Activated gamma-delta T cell (primary cell): ENCODE measurements around the gene NDUFAF5.
"Not testable (repeated sequence)": the region's sequence is repeated elsewhere in the genome, so short reads cannot be mapped to it uniquely, and the experiment has no call there.

Experiments
- DNase-seq: peaks from one replicate; lab custom pipeline; 2025; lab: John Stamatoyannopoulos, UW
- total RNA-seq, 2 donors: gene quantifications; one replicate each; lab custom pipeline; 2026; lab: John Stamatoyannopoulos, UW

Gene NDUFAF5, protein sequence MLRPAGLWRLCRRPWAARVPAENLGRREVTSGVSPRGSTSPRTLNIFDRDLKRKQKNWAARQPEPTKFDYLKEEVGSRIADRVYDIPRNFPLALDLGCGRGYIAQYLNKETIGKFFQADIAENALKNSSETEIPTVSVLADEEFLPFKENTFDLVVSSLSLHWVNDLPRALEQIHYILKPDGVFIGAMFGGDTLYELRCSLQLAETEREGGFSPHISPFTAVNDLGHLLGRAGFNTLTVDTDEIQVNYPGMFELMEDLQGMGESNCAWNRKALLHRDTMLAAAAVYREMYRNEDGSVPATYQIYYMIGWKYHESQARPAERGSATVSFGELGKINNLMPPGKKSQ
- total RNA-seq = 33.2 to 34.3 reads per million in 2 donors

DNA sequence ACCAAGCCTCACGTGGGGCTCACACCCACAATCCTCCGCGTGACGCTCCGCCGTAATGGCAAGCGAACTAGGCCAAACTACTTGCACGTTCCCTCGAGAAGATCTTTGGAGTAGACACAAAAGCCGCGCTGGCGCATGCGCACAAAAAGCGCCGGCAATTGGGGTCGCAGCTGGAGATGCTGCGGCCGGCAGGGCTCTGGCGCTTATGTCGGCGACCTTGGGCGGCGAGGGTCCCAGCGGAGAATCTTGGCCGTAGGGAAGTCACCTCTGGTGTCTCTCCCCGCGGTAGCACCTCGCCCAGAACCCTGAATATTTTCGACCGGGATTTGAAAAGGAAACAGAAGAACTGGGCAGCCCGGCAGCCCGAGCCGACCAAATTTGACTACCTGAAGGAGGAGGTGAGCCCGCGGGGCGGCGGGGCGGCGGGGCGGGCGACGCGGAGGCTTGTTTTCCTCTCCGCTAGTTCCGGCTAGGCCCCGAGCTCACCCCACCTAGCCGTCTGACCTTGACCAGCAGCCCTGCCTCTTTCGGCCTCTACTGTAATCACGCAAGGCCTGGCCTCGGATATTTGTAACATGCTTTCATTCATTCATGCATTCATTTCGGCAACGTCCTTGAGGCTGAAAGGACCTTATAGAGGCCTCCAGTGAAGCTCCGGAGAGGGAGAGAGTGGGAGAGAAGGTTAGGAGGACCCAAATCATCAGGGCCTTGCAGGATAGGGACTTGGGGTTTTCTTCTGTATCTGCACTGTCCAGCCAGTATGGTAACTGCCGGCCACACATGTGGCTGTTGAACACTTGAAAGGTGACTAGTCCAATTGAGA is at the start of gene NDUFAF5, which contains the start of gene ESF1:
TSS of gene NDUFAF5 (plus strand) at position 136 of the 823 bp plus-strand sequence. CDS start at position 177, 41 bp downstream.
TSS of gene ESF1 (minus strand) at position 27 of the 823 bp plus-strand sequence. CDS start 1,779 bp downstream, outside the sequence.
- peak; percentile 84 for DNase-seq

DNA sequence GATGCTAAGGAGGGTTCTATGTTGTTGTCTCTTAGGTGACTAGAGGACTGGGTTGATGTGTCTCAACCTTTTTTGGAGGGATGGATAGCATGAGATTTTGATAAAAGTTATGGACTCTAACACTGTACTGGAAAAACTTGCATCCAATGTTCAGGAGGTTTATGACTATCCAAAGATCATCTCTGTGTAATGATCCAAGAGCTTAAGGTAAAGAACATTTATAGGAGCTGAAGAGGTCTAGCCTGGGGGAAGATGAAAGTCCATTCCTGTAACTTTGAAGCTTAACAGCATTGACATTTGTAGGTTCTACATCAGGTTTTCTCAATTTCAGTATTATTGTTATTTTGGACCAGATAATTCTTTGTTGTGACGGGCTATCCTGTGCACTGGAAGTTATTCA is 49.0 kb upstream of the NDUFAF5 start:
- no peak for DNase-seq

DNA sequence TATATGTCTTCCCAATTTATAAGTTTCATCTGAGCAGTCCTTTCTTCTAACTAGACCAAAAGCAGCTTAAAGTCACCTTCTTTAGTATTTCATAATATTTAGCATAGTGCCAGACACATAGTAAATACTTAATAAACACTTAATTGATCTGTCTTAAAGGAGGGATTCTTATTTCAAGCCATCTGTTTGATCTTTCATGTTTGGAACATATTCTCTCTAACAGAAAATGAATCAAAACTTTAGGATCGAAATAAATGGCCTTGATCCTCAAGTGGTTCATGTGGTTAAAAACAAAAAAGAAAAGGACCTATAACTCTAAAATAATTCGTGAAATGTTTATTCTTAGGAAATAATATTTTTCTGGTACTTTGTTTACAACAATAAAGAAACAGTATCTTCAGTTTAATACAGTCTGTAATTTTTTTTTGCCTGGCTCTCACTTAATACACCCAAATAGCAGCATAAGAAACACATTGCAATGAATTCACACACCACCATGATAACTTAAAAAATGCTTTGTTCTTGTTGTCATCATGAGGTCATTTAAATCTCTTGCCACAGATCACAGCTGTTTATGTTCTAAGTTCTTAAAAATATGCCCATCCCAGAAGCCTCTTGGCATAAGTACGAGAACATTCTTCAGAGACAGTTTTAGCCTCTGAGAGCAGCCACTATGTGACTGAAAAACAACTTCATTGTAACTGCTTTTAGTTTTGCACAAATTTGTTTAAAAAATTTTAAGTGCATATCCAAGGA is 48.2 kb upstream of the NDUFAF5 start:
- no peak for DNase-seq

DNA sequence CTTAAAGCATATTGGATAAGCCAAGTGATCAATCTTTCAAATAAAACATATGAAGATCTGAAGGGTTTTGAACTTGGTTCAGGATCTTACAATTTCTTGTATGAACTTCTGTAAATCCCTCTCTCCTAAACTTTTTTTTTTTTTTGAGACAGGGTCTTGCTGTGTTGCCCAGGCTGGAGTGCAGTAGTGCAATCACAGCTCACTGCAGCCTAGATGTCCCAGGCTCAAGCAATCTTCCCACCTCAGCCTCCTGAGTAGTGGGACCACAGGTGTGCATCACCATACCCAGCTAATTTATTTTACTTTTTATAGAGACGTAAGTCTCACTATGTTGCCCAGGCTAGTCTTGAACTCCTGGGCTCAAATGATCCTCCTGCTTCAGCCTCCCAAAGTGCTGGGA is 46.6 kb upstream of the NDUFAF5 start:
- DNase-seq = not testable (repeated sequence)

DNA sequence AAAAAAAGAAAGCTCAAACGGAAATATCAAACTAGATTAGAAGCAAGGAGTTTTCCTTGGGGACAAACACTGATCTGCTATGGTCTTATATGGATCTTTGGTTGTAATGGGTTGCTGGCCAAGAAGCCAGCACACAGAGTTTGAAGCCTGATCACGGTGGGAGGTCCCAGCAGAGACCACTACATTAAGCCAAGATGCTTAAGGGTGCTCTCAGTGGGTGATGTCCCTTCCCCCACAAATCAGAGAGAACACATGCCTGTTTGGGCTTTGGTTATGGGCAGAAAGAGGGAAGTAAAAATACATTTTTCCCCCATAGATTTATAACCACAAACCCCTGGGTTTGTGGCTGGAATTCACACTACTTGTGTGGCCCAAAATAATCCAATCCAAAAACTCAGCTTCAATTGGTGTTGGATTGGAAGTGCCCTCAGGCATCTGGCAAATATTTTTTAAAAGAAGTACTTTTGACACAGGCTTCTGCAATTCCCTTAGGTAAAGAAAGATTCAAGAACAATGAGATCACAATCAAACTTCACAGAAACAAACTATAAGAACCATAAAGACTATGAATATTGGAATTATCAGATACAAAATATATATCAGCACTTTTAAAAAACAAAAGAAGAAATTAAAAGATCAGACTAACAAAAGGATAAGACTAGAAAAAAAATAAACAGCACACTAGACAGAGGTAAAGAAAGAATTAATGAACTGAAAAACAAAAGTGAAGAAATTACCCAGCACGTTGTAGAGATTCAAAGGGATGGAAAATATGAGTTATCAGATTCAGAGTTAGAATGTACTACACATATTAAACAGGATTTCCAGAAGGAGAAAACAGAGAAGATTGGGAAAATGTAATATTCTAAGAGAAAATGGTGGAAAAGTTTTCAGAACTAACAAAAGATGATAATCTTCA is 44.8 kb upstream of the NDUFAF5 start:
- no peak for DNase-seq

DNA sequence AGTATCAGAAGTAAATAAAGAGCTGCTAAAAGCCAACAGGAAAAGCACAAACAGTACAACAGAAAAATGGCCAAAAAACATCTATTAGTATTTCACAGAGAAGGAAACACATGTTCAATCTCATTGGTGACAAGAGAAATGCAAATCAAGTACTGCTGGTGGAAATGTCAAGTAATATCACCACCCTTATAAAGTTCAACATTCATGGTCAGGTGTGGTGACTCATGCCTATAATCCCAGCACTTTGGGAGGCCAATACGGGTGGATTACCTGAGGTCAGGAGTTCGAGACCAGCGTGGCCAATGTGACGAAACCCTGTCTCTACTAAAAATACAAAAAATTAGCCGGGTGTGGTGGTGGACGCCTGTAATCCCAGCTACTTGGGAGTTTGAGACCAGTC is 42.9 kb upstream of the NDUFAF5 start:
- no peak for DNase-seq

DNA sequence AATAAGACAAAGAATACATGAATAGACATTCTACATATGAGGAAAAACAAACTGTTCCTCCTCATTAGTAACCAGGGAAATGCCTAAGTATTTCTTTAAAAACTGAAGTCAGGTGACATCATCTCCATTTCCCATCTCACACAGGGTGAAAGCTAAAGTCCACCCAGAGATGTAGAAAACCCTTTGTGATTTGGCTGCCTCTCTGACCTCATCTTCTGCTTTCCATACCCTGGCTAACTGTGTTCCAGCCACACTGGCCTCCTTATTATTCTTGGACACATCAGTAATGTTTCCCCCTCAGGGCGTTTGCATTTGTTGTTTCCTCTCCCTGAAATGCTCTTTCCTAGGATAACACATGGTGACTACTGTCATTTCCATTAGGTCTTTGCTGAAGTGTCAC is 40.5 kb upstream of the NDUFAF5 start:
- no peak for DNase-seq

DNA sequence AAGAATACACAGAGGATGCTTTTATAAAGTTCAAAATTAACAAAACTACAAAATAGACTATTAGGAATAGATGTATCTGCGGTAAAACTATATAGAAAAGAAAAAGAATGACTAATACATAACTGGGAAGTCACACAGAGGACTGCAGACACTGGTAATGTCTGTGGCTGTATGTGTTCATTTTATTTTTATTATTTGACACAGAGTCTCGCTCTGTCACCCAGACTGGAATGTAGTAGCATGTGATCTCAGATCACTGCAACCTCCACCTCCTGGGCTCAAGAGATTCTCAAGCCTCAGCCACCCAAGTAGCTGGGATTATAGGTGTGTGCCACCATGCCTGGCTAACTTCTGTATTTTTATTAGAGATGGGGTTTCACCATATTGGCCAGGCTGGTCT is 39.0 kb upstream of the NDUFAF5 start:
- no peak for DNase-seq

DNA sequence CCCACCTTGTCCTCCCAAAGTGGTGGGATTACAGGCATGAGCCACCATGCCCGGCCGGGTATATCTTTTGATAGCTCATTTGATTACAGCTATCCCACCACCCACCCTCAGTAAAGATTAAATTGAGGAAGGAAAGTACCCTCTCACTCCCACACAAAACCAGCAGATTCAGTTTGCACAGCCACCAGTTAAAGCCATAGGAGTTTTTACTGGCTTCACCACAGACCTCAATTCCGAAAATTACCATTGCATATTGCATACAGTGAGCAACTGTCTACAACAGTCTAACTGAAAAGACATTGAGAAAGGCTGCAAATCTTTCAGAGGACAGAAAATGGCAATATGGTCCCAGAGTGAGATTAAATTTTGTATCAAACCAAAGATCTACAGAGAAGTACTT is 35.0 kb upstream of the NDUFAF5 start:
- no peak for DNase-seq

DNA sequence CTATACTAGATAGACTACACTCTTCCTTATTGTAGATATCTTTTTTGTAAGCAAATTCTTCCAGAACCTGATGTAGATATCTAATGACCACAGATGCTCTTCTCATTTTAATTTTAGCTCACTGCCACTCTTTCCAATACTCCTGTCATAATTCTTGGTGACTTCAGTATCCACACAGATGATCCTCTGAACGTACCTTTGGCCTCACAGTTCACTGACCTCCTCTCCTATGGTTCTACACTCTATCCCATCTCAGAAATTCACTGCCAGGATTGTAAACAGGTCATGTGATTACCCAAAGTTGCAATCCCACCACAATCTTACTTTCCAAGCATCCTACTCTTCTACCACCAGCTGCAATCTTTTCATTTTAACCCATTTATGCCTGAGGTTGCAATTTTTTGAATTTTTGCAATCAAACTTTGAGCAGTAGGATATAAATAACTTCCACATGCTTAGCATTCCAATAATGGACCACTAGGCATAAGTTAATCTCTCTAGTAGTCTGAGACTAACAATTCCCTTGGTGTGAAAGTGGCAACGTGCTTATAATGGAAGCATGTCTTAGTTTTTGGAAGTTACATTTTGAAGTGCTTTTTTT is 31.3 kb upstream of the NDUFAF5 start:
- DNase-seq = no peak

DNA sequence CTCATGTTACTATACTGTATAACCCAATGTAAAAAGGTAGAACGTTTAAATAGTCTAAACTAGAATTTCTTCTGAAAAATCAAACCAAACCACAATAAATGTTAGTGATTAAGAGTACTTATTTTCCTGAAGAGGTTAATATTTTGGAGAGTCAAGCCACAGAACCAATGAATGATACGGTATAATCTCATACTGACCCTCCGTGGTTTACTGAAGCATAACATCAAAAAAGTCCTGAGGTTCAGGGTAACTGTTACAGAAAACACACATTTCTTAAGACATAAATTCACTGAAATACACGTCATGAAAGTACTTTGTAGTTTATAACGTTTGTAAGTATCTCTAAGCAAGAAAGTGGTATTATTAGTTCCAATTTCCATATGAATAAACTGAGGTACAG is 29.0 kb upstream of the NDUFAF5 start:
- no peak for DNase-seq

DNA sequence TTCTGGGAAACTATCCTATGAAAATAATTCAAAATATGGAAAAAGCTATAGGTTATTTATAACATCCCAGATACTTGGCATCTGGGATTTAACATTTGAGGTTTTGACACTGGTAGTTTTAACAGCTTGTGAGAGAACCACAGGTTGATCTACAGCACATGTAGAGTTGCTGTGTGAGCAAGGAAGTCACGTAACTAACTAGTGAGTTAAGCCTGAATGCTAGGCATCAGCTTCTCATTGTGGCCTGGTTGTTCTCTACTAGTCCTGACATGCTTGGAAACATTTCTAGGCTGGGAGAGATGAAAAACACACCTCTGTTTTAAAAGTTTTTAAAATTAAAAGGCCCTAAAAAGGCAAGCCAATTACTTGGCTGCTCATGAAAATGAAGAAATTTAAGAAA is 28.3 kb upstream of the NDUFAF5 start:
- DNase-seq = no peak

DNA sequence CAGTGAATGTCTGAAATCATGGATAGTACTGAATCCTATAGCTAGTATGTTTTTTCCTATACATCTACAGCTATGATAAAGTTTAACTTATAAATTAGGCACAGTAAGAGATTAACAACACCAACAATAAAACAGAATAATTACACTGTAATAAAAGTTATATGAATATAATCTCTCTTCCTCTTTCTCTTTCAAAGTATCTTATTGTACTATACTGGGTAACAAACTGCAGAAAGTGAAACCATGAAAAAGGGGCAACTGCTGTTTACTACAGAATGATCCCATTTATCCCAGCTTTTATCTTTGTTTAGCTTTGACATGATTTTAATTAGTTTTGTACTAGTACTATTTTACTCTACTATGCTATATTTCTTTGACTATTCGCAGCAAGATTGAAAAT is 25.9 kb upstream of the NDUFAF5 start:
- no peak for DNase-seq

DNA sequence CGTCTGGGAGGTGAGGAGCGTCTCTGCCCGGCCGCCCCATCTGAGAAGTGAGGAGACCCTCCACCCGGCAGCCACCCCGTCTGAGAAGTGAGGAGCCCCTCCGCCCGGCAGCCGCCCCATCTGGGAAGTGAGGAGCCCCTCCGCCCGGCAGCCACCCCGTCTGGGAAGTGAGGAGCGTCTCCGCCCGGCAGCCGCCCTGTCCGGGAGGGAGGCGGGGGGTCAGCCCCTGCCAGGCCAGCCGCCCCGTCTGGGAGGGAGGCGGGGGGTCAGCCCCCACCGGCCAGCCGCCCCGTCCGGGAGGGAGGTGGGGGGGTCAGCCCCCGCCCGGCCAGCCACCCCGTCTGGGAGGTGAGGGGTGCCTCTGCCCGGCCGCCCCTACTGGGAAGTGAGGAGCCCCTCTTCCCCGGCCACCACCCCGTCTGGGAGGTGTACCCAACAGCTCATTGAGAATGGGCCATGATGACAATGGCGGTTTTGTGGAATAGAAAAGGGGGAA is 24.3 kb upstream of the NDUFAF5 start:
- not testable (repeated sequence) for DNase-seq

DNA sequence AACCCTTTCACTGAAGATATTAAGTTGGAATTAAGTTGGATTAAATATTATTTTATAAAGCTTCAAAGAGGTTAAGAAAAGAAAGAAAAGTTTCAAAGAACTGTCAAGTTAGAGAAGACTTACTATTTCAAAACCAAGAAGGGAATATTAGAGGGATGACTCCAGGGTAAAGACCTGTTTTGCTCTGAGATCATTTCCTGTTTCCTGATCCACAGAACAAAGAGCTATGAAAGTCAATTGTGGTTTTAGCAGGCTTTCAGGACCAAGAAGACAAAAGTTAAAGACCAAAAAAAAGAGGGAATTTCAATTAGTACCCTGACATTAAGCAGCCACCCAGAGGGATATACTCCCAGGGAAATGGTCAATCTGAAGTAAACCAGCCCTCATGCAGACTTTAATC is 19.5 kb upstream of the NDUFAF5 start:
- DNase-seq = no peak

DNA sequence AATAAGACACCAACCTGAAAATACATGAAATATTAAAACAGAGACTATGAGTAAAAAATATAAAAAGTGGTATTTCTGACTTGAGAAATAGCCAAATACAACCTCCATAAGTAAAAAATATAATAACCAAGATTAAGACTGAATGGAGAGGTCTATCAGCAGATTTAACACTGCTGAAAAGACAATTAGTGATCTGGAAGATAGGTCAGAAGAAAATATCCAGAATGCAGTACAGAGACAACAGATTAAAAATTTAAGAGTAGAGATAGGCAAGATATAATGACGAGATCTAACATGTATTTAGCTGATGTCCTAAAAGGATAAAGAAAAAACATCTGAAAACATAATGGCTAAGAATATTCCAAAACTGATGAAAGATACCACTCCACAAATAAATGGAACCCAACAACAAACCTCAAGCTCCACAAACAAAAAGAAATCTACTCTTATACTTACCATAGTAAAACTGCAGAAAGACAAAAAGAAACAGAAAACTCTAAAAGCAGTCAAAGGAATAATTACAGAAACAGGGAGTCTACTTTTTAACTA is 18.9 kb upstream of the NDUFAF5 start:
- no peak for DNase-seq

DNA sequence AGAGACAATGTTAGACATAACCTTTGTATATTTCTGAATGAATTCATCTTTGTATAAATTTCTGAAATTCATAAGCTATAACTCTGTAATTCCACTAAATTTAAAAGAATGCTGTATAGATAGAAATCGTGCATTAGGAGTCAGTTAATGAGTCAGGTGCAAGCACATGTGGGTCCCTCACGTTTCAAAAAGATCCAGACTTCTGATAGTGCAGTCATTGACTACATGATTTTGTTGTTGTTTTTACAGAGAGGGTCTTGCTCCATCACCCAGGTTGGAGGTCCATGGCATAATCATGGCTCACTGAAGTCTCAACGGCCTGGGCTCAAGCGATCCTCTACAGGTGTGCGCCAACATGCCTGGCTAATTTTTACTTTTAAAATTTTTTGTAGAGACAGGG is 14.7 kb upstream of the NDUFAF5 start:
- no peak for DNase-seq

DNA sequence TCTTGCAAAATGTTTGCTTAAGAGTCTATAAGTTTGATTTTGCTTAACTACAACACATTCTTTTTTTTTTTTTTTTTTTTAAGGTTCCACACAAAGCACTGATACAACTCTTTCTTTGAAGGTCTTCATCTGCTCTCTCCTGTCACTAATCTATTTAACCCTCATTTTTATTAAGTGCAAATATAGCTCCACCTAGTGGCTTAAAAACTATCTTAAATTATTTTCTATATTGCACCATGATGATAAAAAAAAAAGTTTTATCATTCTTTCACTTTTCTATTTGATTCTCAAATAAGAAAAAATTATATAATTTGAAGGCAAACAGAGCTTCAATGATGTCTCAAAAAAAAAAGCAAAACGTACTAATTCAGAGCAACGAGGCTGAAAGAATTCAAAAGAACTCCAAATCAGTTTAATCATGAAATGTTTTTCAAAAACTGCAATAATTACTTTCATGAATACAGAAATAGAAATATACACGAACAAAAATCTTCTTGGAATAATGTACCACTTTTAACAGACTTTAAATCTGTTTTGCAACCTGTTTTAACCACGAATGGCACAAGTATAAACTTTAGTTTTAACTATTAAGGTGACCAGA is 12.9 kb upstream of the NDUFAF5 start:
- no peak for DNase-seq

DNA sequence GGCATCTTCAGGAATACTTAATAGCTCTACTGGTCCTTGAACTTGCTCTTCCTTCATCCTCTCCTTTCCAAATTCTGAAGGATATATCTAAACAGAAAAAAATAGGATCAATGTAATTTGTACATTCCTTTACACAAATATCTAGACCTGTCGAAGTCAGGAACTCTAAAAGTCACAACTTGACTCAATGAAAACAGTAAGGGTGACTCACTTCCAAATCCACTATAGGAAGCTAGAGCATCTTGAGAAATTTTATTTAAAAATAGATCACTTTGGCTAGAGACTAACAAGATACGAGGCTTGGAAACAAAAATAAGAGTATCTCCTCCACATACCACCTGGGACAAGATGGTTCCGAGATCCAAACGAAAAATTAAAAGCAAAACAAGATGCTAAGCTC is 12.3 kb upstream of the NDUFAF5 start:
- DNase-seq = no peak

DNA sequence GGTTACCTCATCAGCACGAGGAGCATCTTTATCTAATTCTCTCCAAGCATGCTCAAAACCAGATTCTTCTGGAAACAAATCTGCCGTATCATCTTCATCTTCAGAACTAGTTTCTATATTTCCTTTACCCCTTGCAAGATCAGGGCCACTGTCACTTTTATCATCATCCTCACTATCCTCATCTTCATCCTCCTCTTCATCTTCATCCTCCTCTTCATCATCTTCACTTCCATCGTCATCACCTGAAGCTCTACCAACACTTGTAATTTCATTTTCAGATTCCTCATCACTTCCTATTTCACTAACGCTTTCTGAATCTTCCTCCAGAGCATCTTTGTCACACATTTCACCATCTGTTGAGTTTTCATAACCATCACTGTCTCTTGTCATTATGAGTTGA is 9.0 kb upstream of the NDUFAF5 start:
- DNase-seq = no peak
